ENCODE data around the gene BICD1.
A peak's percentile ranks its signal among the peaks of the same experiment; 100 is the strongest.
"Not testable (repeated sequence)": the region's sequence is repeated elsewhere in the genome, so short reads cannot be mapped to it uniquely, and the experiment has no call there.

Gene BICD1

GRCh38 chr12:32106517-32107358 is at the start of gene BICD1:
Gene BICD1, plus strand, starts transcription at chr12:32106847. Its CDS starts 485 bp downstream, at chr12:32107332.
- intact Hi-C loops (cut with DNase I) = no loop called here
- DNase-seq = peak; percentile 65 to 96 (median 91)

- intact Hi-C loops (cut with DNase I) = loop anchor here (5.0 kb wide), 1 partner anchor 246 kb away; no protein-coding TSS in a partner anchor
- DNase-seq = no peak
Measured at GRCh38 chr12:32061033-32061432, 45.6 kb upstream of the BICD1 start.

DNA sequence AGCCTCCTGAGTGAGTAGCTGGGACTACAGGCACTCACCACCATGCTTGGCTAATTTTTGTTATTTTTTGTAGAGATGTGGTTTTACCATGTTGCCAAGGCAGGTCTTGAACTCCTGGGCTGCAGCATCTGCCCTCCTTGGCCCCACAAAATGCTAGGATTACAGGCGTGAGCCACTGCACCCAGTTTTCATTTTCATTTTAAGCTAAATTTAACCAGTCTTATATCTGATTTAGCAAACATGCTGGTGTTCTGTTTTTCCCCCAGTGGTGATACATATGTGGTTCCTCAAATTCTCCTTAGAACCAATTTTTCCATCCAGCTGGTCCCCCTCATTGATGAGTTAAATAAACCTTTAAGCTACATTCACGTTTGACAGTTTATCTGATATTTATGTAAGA is 43.8 kb upstream of the BICD1 start:
- no peak for DNase-seq
- intact Hi-C loops (cut with DNase I) = loop anchor here (5.0 kb wide), 1 partner anchor 244 kb away; no protein-coding TSS in a partner anchor

DNA sequence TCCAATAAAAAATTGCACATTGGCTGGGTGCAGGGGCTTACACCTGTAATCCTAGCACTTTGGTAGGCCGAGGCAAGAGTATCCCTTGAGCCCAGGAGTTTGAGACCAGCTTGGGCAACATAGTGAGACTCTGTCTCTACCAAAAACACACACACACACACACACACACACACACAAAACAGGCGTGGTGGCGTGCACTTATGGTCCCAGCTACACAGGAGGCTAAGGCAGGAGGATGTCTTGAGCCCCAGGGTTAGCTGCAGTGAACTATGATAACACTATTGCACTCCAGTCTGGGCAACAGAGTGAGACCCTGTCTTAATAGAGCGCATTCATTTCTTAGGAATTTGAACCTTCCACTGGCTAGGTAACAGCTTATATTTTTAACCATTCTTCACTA is 42.9 kb upstream of the BICD1 start:
- intact Hi-C loops (cut with DNase I) = loop anchor here (5.0 kb wide), 1 partner anchor 244 kb away; no protein-coding TSS in a partner anchor
- DNase-seq = no peak

- intact Hi-C loops (cut with DNase I) = no loop called here
- no peak for DNase-seq
Measured at GRCh38 chr12:32066206-32066605, 40.4 kb upstream of the BICD1 start.

DNA sequence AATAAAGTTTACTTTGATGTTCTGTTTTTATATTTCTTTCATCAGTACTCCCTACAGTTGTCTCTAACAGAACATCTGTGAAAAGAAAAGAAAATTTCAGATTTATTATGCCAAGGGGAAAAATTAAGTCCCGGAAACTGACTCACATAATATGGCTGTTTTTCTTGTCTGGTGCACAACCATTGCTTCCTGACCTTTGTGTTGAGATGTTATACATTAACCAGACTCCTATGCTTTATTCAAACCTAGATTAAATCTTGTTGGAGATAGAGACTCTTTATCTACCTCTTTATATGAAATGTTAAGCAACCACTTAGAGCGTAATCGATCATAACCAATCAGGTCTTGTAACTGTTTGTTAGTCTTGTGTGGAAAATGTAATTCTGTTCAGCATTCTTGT is 37.6 kb upstream of the BICD1 start:
- DNase-seq = no peak
- intact Hi-C loops (cut with DNase I) = no loop called here

- intact Hi-C loops (cut with DNase I) = no loop called here
- DNase-seq = no peak
Measured at GRCh38 chr12:32069731-32070130, 36.9 kb upstream of the BICD1 start.

- no peak for DNase-seq
- intact Hi-C loops (cut with DNase I) = no loop called here
Measured at GRCh38 chr12:32070370-32070769, 36.3 kb upstream of the BICD1 start.

- no peak for DNase-seq
- intact Hi-C loops (cut with DNase I) = no loop called here
Measured at GRCh38 chr12:32072102-32072501, 34.5 kb upstream of the BICD1 start.

DNA sequence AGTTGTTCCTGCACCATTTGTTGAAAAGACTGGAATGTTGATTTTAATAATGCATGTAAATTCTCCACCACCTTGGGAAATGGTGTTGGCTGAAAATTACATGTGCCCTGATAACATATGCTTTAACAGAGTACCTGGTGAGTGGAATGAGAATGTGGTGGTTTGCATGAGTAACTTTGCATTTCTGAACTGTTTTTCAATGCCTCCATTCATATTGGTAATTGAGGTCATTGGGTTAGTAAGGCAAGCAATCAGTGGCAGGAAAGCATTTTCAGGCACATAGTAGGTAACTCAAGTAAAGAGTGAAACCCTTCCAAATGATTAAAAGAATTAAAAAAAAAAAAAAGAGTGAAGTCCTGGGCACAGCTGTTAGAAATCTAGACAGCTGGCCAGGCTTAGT is 32.2 kb upstream of the BICD1 start:
- intact Hi-C loops (cut with DNase I) = no loop called here
- no peak for DNase-seq

DNA sequence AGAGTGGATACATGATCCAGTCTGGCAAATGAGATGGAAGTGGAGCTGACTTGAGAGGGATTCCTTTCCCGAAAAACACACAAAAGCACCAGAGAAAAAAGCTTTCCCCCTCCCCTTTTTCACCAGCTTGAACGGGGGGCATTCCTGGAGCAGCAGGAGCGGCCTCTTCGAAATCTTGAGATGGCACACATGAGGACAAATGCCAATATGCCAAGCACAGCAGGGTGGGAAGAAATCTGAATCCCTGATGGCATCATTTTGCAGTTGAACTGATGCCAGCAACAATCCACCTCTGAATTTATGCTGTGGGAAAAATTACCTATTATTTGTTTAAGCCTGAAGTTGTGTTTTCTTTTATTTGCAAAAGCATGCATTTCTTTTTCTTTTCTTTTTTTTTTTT is 29.7 kb upstream of the BICD1 start:
- no peak for DNase-seq
- intact Hi-C loops (cut with DNase I) = no loop called here

- no peak for DNase-seq
- intact Hi-C loops (cut with DNase I) = no loop called here
Measured at GRCh38 chr12:32080435-32080834, 26.2 kb upstream of the BICD1 start.

DNA sequence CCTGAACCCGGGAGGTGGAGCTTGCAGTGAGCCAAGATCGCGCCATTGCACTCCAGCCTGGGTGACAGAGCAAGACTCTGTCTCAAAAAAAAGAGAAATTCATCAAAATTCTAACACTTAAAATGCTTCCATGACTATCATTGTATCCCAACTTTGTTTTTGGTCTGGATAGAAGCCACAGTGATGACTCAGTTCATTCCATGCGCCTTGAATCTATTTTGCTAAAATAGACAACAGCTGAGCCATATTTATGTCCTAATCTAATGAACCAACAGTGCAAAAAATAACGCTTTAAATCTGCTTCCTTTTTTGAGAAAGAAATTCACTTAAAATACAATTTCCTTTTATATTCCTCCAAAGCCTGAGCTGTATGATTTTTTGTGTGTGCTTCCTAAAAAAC is 23.2 kb upstream of the BICD1 start:
- no peak for DNase-seq
- intact Hi-C loops (cut with DNase I) = no loop called here

DNA sequence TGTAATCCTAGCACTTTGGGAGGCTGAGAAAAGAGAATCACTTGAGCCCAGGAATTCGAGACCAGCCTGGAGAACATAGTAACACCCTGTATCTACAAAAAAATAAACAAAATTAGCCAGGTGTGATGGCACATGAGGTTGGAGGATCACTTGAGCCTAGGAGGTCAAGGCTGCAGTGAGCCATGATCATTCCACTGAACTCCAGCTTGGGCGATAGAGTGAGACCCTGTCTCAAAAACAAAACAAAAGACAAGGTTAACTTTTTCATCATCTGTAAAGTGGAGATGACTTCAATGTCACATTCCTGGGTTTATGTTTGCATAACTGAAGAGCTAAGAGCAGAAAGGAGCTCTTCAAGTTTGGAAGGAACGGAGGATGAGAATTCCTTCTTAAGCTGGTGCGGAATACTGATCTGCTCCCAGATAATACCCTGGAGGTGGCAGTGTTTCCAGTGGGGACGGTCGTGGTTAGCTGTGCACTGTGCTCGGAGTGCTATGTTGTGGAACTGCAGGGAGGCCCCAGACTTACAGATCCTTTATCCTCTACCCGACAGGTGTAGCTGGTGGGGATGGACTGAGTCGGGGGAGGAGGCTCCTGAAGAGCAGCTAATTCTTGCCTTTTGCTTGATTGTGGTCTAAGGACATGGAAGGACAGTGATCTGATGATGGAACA is 22.5 kb upstream of the BICD1 start:
- intact Hi-C loops (cut with DNase I) = no loop called here
- no peak for DNase-seq

- DNase-seq = no peak
- intact Hi-C loops (cut with DNase I) = no loop called here
Measured at GRCh38 chr12:32084753-32085152, 21.9 kb upstream of the BICD1 start.

- intact Hi-C loops (cut with DNase I) = no loop called here
- DNase-seq = no peak
Measured at GRCh38 chr12:32087306-32087705, 19.3 kb upstream of the BICD1 start.

DNA sequence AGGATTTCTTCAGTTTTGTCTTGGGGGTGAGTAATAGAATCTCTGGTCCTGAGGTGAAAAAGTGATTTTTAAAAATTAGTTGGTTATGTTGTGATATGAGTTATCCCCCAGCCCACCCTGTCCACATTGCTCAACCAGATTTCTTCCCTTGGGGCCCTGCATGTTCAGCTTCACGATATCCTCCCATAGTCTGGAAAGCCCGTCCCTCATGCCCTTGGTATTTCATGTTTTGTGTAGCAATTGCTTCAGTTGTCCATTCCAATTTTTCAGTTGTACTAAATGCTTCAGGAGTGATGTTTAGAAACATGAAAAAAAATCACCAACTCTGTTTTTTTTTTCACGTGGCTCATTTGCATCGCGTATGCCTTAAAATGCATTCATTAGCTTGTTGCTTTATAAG is 17.5 kb upstream of the BICD1 start:
- DNase-seq = no peak
- intact Hi-C loops (cut with DNase I) = no loop called here

GRCh38 chr12:32089586-32089985 is 17.1 kb upstream of the BICD1 start:
- no peak for DNase-seq
- intact Hi-C loops (cut with DNase I) = no loop called here

GRCh38 chr12:32091696-32092095 is 15.0 kb upstream of the BICD1 start:
- DNase-seq = no peak
- intact Hi-C loops (cut with DNase I) = no loop called here

DNA sequence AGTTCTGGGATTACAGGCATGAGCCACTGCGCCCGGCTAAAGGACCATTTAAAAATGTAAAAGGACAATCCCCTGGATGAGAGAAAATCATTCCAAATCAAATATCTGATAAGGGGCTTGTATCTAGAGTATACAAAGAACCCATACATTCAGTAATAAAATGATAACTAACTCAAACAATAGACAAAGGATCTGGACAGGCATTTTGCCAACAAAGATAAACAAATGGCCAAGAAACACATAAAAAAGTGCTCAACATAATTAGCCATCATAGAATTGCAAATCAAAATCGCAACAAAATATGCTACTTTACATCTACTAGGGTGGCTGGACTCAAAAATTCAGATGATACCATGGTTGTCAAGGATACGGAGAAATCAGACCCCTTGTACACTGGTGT is 8.5 kb upstream of the BICD1 start:
- DNase-seq = no peak
- intact Hi-C loops (cut with DNase I) = no loop called here

DNA sequence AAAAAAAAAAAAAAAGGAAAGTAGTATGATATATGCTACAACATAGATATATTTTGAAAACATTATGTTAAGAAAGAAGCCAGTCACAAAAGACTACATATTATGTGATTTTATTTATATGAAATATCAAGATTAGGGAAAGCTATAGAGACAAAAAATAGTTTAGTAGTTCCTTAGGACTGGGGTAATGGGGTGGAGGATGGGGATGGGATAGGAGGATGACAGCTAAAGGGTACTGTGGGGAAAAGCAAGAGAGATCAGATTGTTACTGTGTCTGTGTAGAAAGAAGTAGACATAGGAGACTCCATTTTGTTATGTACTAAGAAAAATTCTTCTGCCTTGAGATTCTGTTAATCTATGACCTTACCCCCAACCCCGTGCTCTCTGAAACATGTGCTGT is 7.4 kb upstream of the BICD1 start:
- intact Hi-C loops (cut with DNase I); DNase-seq: not testable (repeated sequence)
